ENCODE data around the gene C1orf116.

- TF ChIP-seq SP1 (IDR thresholded peaks at IDR 0.05) (no peak), CTCF (IDR thresholded peaks at IDR 0.05; ENCODE audit: low read depth, low read length, missing input control) (no peak), HNF4A (conservative IDR thresholded peaks at IDR 0.05) (no peak), FOXA1 (IDR thresholded peaks at IDR 0.05) (no peak), RAD21 (IDR thresholded peaks at IDR 0.05) (no peak), MAX (IDR thresholded peaks at IDR 0.05) (no peak), GABPA (IDR thresholded peaks at IDR 0.05 in 1 of 2, conservative IDR thresholded peaks at IDR 0.05 in 1 of 2) (no peak), ATF3 (IDR thresholded peaks at IDR 0.05) (no peak), TAF1 (conservative IDR thresholded peaks at IDR 0.05) (no peak), REST (IDR thresholded peaks at IDR 0.05) (no peak), JUND (IDR thresholded peaks at IDR 0.05) (no peak)
Observed at GRCh38 chr1:207000651-207001291, 31.8 kb downstream of the C1orf116 start.
